HUES6 (cell line): ENCODE measurements around the gene GUCY1A2.
"Not testable (repeated sequence)": the region's sequence is repeated elsewhere in the genome, so short reads cannot be mapped to it uniquely, and the experiment has no call there.

Source experiments
- H3K27ac ChIP-seq: 2 replicates; pipeline ENCODE4 v1.7.0; 2013; ENCODE audit warnings: low read depth, mild to moderate bottlenecking, low read length, inconsistent platforms
- H3K27me3 ChIP-seq: 2 replicates; pipeline ENCODE4 v1.6.1; 2013; ENCODE audit warnings: low read length; ENCODE audit not compliant: control insufficient read depth, insufficient read depth
- H3K36me3 ChIP-seq: 2 replicates; pipeline ENCODE4 v1.6.1; 2013; ENCODE audit warnings: low read length; ENCODE audit not compliant: control insufficient read depth, insufficient read depth
- H3K4me1 ChIP-seq: 2 replicates; pipeline ENCODE4 v1.6.1; 2013; ENCODE audit warnings: low read length; ENCODE audit not compliant: control insufficient read depth, insufficient read depth
- H3K4me3 ChIP-seq: 2 replicates; pipeline ENCODE4 v1.5.1; 2013; ENCODE audit warnings: low read depth, low read length
- H3K9ac ChIP-seq: one replicate; pipeline ENCODE4 v1.6.1; 2013; ENCODE audit warnings: mild to moderate bottlenecking, low read length
- H3K9me3 ChIP-seq: 2 replicates; pipeline ENCODE4 v1.6.1; 2013; ENCODE audit warnings: low read depth, low read length; ENCODE audit not compliant: control insufficient read depth, insufficient read depth

The GUCY1A2 gene

DNA sequence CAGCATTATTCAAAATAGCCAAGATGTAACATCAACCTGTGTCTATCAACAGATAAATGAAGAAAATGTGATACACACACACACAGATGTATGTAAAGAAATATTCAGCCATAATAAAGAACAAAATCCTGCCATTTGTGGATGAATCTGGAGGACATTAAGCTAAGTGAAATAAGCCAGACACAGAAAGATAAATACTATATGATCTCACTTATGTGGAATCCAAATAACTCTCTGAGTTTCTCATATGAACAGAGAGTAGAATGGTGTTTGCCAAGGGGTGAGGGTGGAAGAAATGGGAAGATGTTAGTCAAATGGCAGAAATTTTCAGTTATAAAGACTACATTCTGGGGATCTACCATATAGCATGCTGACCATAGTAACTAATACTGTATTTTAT, 224.2 kb downstream of the GUCY1A2 start:
- H3K27me3 ChIP-seq = no peaks in the 10 kb centered on the region
- no peak overlapping the region for H3K4me3 ChIP-seq
- H3K36me3 ChIP-seq = no peaks in the 10 kb centered on the region
- H3K4me1 ChIP-seq = no peaks in the 10 kb centered on the region
- H3K9ac ChIP-seq = no peak overlapping the region
- H3K27ac ChIP-seq = no peak overlapping the region
- H3K9me3 ChIP-seq = no peaks in the 10 kb centered on the region

GRCh38 chr11:106789406-106789805, 228.9 kb downstream of the GUCY1A2 start:
- H3K4me1 ChIP-seq = no peaks in the 10 kb centered on the region; the same call in 1 of the 2 replicates
- H3K9me3 ChIP-seq = no peaks in the 10 kb centered on the region
- no peaks in the 10 kb centered on the region for H3K36me3 ChIP-seq
- no peak overlapping the region for H3K4me3 ChIP-seq
- no peaks in the 10 kb centered on the region for H3K27me3 ChIP-seq
- no peak overlapping the region for H3K9ac ChIP-seq
- H3K27ac ChIP-seq = no peak overlapping the region

DNA sequence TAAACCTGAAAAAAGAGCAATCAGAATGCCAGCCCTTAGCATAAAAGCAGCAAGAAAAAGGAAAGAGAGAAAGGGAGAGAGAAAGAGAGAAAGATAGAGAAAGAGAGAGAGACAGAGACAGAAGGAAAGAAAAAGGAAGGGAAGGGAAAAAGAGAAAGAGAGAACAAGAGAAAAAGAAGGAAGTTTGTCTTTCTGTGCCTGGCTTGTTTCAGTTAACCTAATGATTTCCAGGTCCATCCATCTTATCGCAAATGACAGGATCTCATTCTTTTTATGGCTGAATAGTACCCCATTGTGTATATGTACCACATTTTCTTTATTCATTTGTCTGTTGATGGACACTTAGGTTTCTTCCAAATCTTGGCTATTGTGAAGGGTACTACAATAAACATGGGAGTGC, 230.8 kb downstream of the GUCY1A2 start:
- no peak overlapping the region for H3K27ac ChIP-seq
- H3K4me1 ChIP-seq = no peaks in the 10 kb centered on the region; the same call in 1 of the 2 replicates
- H3K27me3 ChIP-seq = no peaks in the 10 kb centered on the region
- H3K4me3 ChIP-seq = no peak overlapping the region
- H3K9ac ChIP-seq = no peak overlapping the region
- no peaks in the 10 kb centered on the region for H3K36me3 ChIP-seq
- no peaks in the 10 kb centered on the region for H3K9me3 ChIP-seq

DNA sequence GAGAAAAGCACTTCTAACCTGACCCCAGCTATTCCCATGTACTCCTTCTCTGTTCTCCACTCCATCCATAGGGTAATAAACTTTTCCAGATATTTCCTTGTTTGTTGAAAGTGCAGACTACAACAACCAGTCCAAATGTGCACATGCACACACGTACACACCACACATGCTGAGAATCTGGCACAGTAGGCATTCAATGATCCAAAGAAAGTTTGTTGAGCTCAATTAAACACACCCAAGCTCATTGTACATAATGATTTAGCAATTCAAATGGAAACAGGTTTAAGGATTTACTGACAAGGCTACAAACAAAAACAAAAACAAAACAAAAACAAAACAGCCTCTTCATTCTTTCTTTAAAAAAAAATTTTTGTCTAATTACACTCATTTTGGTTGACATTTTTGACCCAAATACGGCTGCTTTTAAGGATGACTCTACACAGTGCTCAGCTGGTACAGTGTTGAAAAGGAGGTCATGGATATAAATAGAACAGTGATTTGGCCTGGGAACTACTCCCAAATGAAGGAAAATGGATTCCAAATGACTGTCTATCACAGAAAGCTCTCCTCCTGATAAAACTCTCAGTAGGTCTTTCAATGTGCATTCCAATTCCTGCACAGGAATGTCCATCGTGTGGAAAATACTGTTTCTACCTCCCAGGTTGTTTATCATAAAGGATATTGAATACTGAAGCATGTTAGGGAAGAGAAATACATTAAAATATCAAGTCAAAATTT, 232.2 kb downstream of the GUCY1A2 start:
- Histone ChIP-seq H3K4me3 (no peak overlapping the region), H3K27ac (no peak overlapping the region), H3K36me3 (no peaks in the 10 kb centered on the region)

DNA sequence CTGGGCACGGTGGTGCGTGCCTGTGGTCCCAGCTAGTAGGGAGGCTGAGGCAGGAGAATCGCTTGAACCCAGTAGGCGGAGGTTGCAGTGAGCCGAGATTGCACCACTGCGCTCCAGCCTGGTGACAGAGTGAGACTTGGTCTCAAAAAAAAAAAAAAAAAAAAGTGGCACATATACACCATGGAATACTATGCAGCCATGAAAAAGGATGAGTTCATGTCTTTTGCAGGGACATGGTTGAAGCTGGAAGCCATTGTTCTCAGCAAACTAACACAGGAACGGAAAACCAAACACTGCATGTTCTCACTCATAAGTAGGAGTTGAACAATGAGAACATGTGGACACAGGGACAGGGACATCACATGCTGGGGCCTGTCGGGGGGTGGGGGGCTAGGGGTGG, 241.0 kb downstream of the GUCY1A2 start:
- H3K4me1 ChIP-seq, H3K27ac ChIP-seq, H3K9me3 ChIP-seq, H3K36me3 ChIP-seq, H3K4me3 ChIP-seq, H3K9ac ChIP-seq, H3K27me3 ChIP-seq: not testable (repeated sequence)

More for the DNA sequence above, 232.2 kb downstream of the GUCY1A2 start:
- Histone ChIP-seq H3K9me3 (no peaks in the 10 kb centered on the region), H3K4me1 (no peaks in the 10 kb centered on the region; the same call in 1 of the 2 replicates), H3K9ac (no peak overlapping the region), H3K27me3 (no peaks in the 10 kb centered on the region)

DNA sequence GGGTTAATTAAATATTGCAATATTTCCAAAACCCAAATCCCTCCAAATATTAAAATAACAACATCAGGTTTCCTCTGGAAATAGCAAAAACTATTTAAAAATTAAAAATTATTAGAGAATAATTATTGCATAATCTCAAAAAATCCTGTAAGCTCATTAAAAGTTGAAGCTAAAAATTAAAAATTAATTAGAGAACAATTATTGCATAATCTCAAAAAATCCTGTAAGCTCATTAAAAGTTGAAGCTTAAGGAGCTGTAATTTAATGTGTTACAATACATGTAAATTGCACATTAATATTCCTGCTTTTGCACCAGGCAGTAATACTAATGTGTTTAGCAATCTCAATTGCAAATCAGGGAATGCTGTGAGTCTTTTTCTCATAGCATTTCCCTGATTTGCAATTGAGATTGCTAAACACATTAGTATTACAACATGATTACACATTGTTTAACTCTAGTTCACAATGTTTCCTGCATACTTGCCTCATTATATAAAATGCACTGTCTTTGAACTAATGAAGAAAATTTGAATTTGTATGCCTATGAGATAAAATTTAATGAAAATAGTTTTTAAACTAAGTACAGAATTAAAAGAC, 247.7 kb downstream of the GUCY1A2 start:
- H3K4me3 ChIP-seq = no peak overlapping the region

DNA sequence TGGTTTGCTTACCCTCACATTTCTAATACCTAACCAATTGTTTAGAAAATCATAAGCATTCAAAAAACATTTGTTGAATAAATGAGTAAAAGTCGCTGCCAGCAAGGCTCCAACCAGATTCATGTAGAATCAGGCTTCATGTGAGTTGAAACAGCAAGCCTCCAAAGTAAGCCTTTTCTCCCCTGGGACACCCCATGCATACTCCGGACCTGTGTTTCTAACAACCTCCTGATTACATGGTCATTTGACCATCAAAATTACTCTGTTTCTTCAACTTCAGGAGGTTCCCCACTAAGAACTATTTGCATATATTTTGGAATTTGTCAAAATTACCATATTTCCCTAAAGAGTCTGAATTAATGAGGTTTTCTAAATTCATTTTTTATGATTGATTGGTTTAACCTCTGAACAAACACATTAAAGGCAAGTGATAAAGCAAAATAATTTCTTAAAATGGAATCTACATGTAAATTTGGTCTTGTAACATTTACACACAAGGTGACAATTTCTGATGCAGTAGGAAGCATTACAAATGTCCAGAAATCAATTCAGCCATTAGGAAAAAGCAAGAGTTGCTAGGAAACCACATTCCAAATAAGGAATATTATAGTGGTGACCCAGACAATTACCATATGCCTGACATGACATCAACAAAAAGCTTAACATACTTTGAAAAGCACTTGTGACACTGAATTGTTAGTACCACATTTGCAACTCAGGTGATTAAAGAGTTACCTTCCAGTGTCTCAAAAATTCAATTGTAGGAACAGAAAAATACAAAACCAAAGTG, 252.6 kb downstream of the GUCY1A2 start:
- H3K4me1 ChIP-seq = peaks cover 10% of the 10 kb centered on the region
- no peaks in the 10 kb centered on the region for H3K9me3 ChIP-seq
- peak overlapping the region; percentile 4; the same call in 1 of the 2 replicates for H3K27ac ChIP-seq
- no peak overlapping the region for H3K9ac ChIP-seq
- no peaks in the 10 kb centered on the region for H3K36me3 ChIP-seq
- no peak overlapping the region for H3K4me3 ChIP-seq
- no peaks in the 10 kb centered on the region for H3K27me3 ChIP-seq

More for the DNA sequence above, 247.7 kb downstream of the GUCY1A2 start:
- H3K9me3 ChIP-seq = no peaks in the 10 kb centered on the region
- no peak overlapping the region for H3K9ac ChIP-seq
- no peaks in the 10 kb centered on the region for H3K36me3 ChIP-seq
- no peaks in the 10 kb centered on the region for H3K27me3 ChIP-seq
- no peak overlapping the region for H3K27ac ChIP-seq
- H3K4me1 ChIP-seq = peaks cover 4% of the 10 kb centered on the region

DNA sequence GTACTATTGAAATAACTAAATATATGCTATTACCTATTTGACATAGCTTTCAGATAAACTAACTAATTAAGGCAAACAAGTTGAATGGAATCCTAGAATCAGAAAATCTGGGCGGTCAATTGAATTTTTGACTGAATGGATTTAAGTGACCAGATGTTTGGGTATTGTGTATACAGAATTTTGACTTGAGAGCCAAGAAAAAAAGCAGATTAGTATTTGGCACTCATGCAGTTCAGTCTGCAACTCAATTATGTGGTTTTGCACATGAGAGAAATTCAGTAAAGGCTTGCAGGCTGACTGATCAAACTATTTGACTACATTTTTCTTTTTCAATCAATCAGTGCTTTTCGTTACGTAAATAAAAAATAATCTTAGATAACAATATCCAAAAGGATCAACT, 254.8 kb downstream of the GUCY1A2 start:
- Histone ChIP-seq H3K27ac (no peak overlapping the region), H3K36me3 (no peaks in the 10 kb centered on the region), H3K9me3 (no peaks in the 10 kb centered on the region), H3K4me3 (no peak overlapping the region), H3K27me3 (no peaks in the 10 kb centered on the region), H3K9ac (no peak overlapping the region), H3K4me1 (peaks cover 10% of the 10 kb centered on the region)

DNA sequence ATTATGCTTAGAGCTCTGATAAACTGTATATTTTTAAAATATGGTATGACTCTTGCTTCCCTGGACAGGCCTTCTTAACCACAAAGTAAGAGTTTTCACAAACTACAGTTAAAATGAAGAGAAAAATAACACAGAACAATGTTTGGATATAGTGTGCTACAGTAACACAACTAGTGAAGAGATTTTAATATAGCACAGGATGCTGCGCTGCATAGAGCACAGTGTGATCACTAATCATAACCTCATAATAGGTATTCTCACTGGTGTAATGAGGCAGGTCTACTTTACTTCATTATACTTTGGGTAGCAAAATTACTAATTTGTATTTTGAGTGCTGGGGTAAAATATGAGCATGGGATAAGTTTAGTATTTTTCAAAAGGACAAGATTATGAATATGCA, 256.5 kb downstream of the GUCY1A2 start:
- Histone ChIP-seq H3K4me1 (peaks cover 10% of the 10 kb centered on the region), H3K4me3 (no peak overlapping the region), H3K9ac (no peak overlapping the region), H3K36me3 (no peaks in the 10 kb centered on the region), H3K27ac (no peak overlapping the region), H3K27me3 (no peaks in the 10 kb centered on the region), H3K9me3 (no peaks in the 10 kb centered on the region)

DNA sequence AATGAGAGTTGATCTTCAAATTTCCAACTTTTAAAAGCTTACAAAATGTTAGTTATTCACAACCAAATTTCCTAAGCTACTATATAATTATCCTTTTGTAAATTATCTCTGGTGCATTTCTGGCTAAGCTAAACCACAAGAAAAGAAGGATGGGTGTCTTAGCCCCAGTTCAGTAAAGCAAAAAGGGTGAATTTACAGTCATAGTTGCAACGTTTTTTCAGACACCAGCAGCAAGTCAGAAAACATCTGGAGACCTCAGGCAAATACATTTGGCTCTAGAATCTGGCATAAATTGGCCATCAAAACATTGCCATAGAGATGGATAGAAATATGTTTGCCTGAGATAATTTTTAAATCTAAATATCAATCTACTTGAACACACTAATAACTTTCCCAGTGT, 257.0 kb downstream of the GUCY1A2 start:
- H3K9me3 ChIP-seq = no peaks in the 10 kb centered on the region
- H3K4me3 ChIP-seq = no peak overlapping the region
- H3K27me3 ChIP-seq = no peaks in the 10 kb centered on the region
- no peaks in the 10 kb centered on the region for H3K36me3 ChIP-seq
- H3K9ac ChIP-seq = no peak overlapping the region
- H3K4me1 ChIP-seq = peaks cover 10% of the 10 kb centered on the region
- no peak overlapping the region for H3K27ac ChIP-seq

- Histone ChIP-seq H3K9me3 (no peaks in the 10 kb centered on the region), H3K36me3 (no peaks in the 10 kb centered on the region), H3K9ac (no peak overlapping the region), H3K4me1 (no peaks in the 10 kb centered on the region), H3K4me3 (no peak overlapping the region), H3K27ac (no peak overlapping the region), H3K27me3 (no peaks in the 10 kb centered on the region)
These were observed 270.2 kb downstream of the GUCY1A2 start for GRCh38 chr11:106748059-106748458.
